Kidney (tissue), 14 donors: ENCODE data around the gene ELOVL6. TPM values are rescaled to one million over a fixed set of nuclear protein-coding genes. Genes with fewer than 3 reads are reported as not detected.

Experiments used
- DNase-seq, 5 donors: peaks; one replicate each; pipeline ENCODE4 v3.0.0-alpha.2; 2013 to 2020
- FAIRE-seq: peaks from 2 replicates; lab custom pipeline; 2012; peaks lifted over from hg19 to GRCh38; lab: Jason Lieb, UNC
- H3K27ac ChIP-seq, 2 donors: one replicate each; pipeline ENCODE4 v1.7.0; 2013; ENCODE audit warnings: low read depth in 2 of 2, low read length in 2 of 2, inconsistent platforms in 1 of 2
- H3K27me3 ChIP-seq: one replicate; pipeline ENCODE4 v1.7.1; 2013; ENCODE audit warnings: low read length, inconsistent platforms; ENCODE audit not compliant: control insufficient read depth, insufficient read depth
- H3K36me3 ChIP-seq, 3 donors: one replicate each; pipeline versions ENCODE4 v1.7.0 to v1.7.1; 2013; ENCODE audit warnings: low read length in 3 of 3, control low read depth in 1 of 3, inconsistent platforms in 1 of 3; ENCODE audit not compliant: insufficient read depth in 3 of 3, control insufficient read depth in 2 of 3
- H3K4me1 ChIP-seq, 3 donors: one replicate each; pipeline versions ENCODE4 v1.7.0 to v1.7.1; 2013; ENCODE audit warnings: low read length in 3 of 3, inconsistent platforms in 1 of 3, low read depth in 1 of 3; ENCODE audit not compliant: control insufficient read depth in 2 of 3, insufficient read depth in 2 of 3
- H3K4me3 ChIP-seq, 3 donors: one replicate each; pipeline versions ENCODE4 v1.7.0 to v1.8.1; 2013; ENCODE audit warnings: low read length in 3 of 3, control low read depth in 1 of 3, inconsistent platforms in 1 of 3
- H3K9ac ChIP-seq, 3 donors: one replicate each; pipeline versions ENCODE4 v1.7.0 to v1.7.1; 2013; ENCODE audit warnings: low read length in 3 of 3, control low read depth in 1 of 3, inconsistent platforms in 1 of 3
- H3K9me3 ChIP-seq, 3 donors: one replicate each; pipeline versions ENCODE4 v1.7.0 to v1.7.1; 2013; ENCODE audit warnings: low read length in 3 of 3, control low read depth in 1 of 3, inconsistent platforms in 1 of 3; ENCODE audit not compliant: control insufficient read depth in 2 of 3, insufficient read depth in 1 of 3
- intact Hi-C: fragments of 100-400 bp; cut with DNase I; formaldehyde crosslinking; loops from one replicate; pipeline ENCODE4 v1.11.1; 2022
- polyA plus RNA-seq: library from polyadenylated mRNA; stranded (reverse); fragments of 350-450 nt; fragmentation: Illumina TruSeq; extraction: RNeasy Lipid Tissue Mini Kit (QIAGEN cat#74804); gene quantifications from one replicate; pipeline ENCODE4 v1.2.3, GENCODE V29; 2014; ENCODE audit warnings: low read depth, low replicate concordance; ENCODE audit not compliant: insufficient read depth
- total RNA-seq: library from RNA; stranded (reverse); fragmentation: NEBNext Ultra II Directional; extraction: Animal tissue kit (Norgen Biotek cat#: 25700); gene quantifications from one replicate; pipeline ENCODE4 v1.2.1, GENCODE V29; 2021
- TF ChIP-seq, protein P1 (sequence below): IDR thresholded peaks from 3 replicates; pipeline ENCODE4 v1.5.1; 2012; ENCODE audit warnings: mild to moderate bottlenecking, moderate library complexity, borderline replicate concordance; ENCODE audit not compliant: insufficient read depth; ENCODE audit errors: extremely low read depth
- donor health status: control.
- donor health status: control.
- donor health status: control.
- donor health status: control.
- donor health status: control.
- donor health status: DM: yes; HTN: yes; CAD: no.
- donor health status: Normal renal cell carcinoma (clear cell type).

Gene ELOVL6
- total and polyA plus RNA-seq, 2 donors from 2014 or later: 10.7 to 21.5 TPM

- H3K4me3 ChIP-seq: no peak overlapping the region
- H3K9me3 ChIP-seq: no peaks in the 10 kb centered on the region
- no peak for DNase-seq
- no peaks in the 10 kb centered on the region for H3K27me3 ChIP-seq
- intact Hi-C loops: no loop called here
- TF ChIP-seq, protein P1, sequence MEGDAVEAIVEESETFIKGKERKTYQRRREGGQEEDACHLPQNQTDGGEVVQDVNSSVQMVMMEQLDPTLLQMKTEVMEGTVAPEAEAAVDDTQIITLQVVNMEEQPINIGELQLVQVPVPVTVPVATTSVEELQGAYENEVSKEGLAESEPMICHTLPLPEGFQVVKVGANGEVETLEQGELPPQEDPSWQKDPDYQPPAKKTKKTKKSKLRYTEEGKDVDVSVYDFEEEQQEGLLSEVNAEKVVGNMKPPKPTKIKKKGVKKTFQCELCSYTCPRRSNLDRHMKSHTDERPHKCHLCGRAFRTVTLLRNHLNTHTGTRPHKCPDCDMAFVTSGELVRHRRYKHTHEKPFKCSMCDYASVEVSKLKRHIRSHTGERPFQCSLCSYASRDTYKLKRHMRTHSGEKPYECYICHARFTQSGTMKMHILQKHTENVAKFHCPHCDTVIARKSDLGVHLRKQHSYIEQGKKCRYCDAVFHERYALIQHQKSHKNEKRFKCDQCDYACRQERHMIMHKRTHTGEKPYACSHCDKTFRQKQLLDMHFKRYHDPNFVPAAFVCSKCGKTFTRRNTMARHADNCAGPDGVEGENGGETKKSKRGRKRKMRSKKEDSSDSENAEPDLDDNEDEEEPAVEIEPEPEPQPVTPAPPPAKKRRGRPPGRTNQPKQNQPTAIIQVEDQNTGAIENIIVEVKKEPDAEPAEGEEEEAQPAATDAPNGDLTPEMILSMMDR: no peak
- H3K36me3 ChIP-seq: no peaks in the 10 kb centered on the region
- peaks cover 0 to 5% (median 0%) of the 10 kb centered on the region in 3 donors for H3K4me1 ChIP-seq
- FAIRE-seq: no peak
- H3K27ac ChIP-seq: no peak overlapping the region
- no peak overlapping the region for H3K9ac ChIP-seq
These were observed 93.8 kb downstream of the ELOVL6 start for GRCh38 chr4:110104661-110105060.

DNA sequence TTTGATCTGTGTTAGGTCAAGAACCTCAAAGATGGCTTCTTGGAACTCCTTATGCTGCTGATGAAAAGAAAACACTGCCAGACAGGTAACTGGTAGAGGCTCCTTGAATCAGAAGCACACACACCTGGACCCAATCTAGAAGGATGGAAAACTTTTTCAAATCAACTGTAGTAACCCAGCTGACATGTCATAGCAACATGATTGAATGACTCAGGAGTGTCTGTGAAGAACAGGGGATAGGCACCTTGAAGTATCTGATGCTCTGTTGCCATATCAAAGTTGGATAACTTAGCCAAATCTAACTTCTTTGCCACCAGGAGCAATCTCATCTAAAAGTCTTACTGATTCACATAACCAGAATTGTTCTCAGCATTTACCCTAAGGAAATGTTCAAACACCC, 98.8 kb downstream of the ELOVL6 start:
- H3K36me3 ChIP-seq: no peaks in the 10 kb centered on the region
- FAIRE-seq (no peak), DNase-seq (no peak)
- H3K4me1 ChIP-seq: no peaks in the 10 kb centered on the region
- H3K9me3 ChIP-seq: no peaks in the 10 kb centered on the region
- no peak overlapping the region for H3K4me3 ChIP-seq
- no peak overlapping the region for H3K9ac ChIP-seq
- H3K27ac ChIP-seq: no peak overlapping the region
- no peaks in the 10 kb centered on the region for H3K27me3 ChIP-seq
- TF ChIP-seq, protein P1: no peak
- intact Hi-C loops: no loop called here

DNA sequence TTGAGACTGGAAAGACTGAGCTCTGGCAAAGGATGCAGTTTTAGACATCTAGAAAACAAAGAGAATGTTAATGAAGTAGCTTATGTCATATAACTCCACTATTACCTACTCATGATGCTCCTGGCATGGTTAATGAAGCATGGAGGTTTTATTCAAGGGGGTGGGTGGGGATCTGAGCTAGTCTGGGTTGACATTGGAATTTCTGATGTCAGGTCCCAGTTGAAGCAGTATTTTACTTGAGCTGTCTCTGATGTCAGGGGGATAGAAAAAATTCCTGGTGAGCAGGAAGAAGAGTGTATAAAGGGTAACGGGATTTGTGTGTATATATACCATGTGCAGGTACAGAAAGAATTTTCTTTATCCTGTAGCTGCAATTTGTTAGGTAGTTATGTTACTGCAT, 102.0 kb downstream of the ELOVL6 start:
- no peaks in the 10 kb centered on the region for H3K27me3 ChIP-seq
- H3K4me3 ChIP-seq: no peak overlapping the region
- H3K36me3 ChIP-seq: no peaks in the 10 kb centered on the region
- no peaks in the 10 kb centered on the region for H3K9me3 ChIP-seq
- intact Hi-C loops: no loop called here
- no peak overlapping the region for H3K27ac ChIP-seq
- FAIRE-seq (no peak), DNase-seq (peak in 2 of 5 donors; percentile 52 to 54)
- TF ChIP-seq, protein P1: no peak
- no peak overlapping the region for H3K9ac ChIP-seq
- H3K4me1 ChIP-seq: no peaks in the 10 kb centered on the region

DNA sequence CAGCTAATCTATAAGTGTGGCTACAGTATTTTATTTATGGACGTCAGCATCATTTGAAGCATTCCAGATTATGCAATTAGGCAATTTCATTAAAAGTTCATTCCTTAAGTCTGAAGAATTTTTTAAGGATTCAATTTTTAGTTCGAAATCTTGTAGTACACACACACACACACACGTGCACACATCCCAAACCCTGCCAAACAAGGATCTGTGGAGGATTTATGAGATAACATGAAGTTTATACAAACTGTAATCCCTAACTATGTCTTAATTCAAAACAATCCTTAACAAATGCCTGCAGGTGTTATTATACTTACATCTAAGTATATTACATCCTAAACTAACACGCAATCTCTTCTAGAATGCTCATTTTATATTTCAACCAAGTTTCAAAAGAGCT, 105.8 kb downstream of the ELOVL6 start:
- intact Hi-C loops: no loop called here
- DNase-seq (no peak), FAIRE-seq (no peak)
- Histone ChIP-seq H3K9ac (no peak overlapping the region), H3K27me3 (no peaks in the 10 kb centered on the region), H3K27ac (no peak overlapping the region), H3K9me3 (no peaks in the 10 kb centered on the region), H3K36me3 (no peaks in the 10 kb centered on the region), H3K4me1 (no peaks in the 10 kb centered on the region), H3K4me3 (no peak overlapping the region)
- TF ChIP-seq, protein P1: no peak
